ENCODE data around the gene MND1.

GRCh38 chr4:153413842-153414241 lies 69.4 kb downstream of the MND1 start:
- TF ChIP-seq CTCF (conservative IDR thresholded peaks at IDR 0.05 in 1 of 2, IDR thresholded peaks at IDR 0.05 in 1 of 2; ENCODE audit: extremely low read depth in 1 of 2, insufficient read depth in 1 of 2, low read depth in 1 of 2, low read length in 2 of 2) = no peak
- no peak for TF ChIP-seq EZH2 (IDR thresholded peaks at IDR 0.05; ENCODE audit: borderline replicate concordance, low read length)
